Activated gamma-delta T cell (primary cell): ENCODE results near the gene S1PR4.
"Not testable (repeated sequence)": the region's sequence is repeated elsewhere in the genome, so short reads cannot be mapped to it uniquely, and the experiment has no call there.

Source experiments
- DNase-seq: peaks from one replicate; lab custom pipeline; 2025; lab: John Stamatoyannopoulos, UW

The S1PR4 gene

DNA sequence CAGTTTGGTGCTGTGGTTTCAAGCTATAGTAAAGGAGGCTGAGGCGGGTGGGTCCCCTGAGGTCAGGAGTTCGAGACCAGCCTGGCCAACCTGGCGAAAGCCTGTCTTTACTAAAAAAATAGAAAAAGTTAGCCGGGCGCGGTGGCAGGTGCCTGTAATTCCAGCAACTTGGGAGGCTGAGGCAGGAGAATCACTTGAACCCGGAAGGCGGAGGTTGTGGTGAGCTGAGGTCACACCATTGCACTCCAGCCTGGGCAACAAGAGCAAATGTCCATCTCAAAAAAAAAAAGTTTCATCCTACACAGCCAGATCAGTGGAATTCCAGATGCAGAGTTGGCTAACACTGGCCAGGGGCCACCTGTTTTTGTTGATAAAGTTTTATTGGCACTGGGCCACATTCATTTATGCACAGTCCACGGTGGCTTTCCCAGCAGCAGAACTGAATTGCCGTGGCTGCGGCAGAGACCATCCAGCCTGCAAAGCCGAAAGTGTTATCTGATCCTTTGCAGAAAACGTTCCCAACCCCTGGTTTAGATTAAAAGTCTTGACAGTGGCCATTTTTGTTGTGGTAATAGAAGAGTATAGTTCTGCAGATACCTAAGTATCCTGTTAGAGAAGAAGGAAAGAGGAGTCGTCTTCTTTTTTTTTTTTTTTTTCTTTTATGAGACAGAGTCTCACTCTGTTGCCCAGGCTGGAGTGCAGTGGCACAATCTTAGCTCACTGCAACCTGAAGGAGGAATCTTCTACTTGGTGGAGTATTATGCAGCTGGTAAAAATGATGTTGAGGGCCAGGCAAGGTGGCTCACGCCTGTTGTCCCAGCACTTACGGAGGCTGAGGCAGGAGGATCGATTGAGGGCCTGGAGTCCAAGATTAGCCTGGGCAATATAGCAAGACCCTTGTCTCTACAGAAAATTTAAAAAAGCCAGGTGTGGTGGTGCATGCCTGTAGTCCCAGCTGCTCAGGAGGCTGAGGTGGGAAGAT is 15.8 kb downstream of the S1PR4 start:
- DNase-seq: no peak

DNA sequence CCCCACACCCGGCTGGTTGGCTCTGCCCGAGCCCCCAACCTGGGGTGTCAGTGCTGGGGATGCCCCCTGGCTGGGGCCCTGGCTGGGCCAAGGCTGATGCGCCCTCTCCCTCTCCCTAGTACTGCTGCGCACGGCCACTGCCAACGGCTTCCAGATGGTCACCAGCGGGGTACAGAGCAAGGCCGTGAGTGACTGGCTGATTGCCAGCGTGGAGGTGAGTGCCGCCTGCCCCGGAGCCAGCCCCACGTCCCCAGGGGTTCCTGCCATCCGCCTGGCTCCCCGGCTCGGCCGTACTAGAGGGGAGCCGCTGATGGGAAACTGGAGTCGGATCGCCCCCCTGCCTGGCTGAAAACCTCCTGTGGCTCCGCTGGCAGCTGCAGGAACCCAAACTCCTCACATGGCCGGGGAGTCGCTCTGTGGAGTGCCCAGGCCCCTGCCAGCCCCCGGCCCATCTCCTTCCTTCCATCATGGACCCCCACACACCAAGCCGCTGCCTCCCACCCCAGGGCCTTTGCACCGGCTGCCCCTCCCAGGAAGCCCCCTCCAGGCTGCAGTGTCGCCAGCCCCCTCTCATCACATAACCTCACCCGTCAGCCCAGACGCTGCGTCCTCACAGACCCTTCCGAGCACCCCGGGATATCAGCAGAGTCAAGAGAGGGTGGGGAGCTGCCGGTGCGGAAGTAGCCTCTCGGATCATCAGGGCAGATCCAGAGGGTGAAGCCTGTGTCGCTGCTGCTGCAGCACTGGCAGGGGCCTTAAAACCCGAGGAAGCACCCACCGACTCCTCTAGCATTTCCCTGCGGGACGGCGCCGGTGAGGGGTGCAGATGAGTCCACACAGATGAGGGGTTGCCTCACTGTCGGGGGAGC is 17.7 kb downstream of the S1PR4 start:
- no peak for DNase-seq

DNA sequence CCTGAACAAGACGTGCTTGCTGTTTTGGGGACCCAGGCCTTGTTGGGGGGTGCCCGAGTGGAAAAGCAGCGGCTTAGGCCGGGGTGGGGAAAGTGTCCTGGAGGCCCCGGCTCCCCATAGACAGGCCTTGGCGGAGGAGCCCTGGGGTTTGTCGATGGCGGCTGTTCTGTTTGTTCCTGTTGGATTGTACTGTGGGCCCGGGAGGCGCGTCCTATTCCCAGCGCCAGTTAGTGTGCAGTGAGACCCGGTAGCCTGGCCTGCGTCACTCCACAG is 18.3 kb downstream of the S1PR4 start:
- DNase-seq: no peak

DNA sequence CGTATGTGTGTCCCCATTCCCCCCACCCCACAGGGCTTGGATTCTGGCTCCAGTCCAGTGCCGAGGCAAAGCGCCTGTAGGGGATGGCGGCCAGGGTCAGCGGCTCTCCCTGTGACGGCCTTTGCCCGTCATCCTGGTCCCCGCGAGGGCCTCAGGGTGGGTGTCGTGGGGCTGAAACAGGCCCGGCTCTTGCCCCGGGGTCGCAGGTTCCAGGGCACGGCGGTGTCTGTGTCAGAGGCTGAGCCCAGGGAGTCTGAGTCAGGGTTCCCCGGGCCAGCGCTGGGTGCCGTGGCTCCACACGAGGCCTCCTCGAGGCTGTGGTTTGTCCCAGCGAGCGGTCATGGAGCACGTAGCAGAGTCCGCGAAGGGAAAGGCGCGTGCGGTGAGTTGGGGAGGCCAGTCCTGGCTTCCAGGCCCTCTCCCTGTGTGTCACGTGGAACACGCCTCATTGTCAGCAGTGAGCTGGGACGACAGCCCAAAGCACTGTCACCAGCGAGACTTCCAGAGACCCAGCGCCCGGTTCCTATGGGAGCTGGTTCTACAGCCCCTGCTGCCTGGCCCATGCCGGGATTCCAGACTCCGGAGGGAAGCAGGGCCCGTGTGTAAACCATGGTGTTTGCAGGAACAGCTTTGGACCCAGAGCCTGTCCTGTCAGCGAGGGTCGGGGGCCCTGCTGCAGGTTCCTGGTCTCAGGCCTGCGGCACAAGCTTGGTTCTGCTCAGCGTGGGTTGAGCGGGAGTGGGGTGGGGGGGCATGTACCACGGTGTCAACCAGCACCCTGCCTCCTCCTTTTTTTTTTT is 20.5 kb downstream of the S1PR4 start:
- DNase-seq: no peak

DNA sequence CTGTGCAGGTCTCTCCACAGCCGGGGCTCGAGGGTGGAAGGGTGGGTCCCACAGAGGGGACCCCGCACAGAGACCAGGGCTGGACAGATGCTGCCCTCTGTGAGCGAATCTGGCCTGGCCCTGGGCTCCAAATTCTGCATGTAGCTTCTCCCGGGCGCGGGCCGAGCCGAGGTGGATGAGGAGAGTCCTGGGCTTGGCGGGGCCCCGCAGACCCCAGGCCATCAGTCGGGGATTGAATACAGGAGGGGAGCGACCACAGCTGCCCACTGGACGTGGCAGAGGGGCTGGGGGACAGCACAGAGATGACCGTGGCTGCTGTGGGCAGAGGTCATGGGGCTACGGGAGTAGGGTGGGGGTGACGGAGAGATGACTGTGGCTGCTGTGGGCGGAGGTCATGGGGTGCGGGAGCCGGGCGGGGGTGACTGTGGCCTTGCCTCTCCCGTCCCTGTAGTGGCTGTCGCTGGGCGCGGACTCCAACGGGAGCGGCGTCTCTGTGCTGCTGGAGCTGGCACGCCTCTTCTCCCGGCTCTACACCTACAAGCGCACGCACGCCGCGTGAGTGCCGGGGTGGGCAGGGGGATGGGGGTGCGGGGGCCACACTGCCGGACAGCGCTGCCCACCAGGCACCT is 22.6 kb downstream of the S1PR4 start:
- DNase-seq: no peak

DNA sequence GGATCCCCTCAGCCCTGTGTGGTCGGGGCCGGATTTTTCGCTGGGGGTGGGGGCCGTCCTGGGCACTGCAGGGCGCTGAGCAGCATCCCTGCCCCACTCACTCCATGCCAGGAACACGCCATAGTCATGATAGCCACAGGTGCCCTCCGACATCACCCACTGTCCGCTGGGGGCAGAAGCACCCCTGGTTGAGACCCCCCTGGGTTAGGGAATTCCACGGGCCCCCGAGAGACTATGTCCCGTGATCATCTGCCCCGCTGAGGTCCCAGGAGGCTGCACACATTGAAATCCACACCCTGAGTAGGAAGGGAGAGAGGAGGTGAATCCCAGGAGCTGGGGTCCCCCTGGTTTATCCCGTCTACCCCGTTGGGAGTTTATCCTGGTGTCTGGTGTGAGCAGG is 23.3 kb downstream of the S1PR4 start:
- DNase-seq: no peak

DNA sequence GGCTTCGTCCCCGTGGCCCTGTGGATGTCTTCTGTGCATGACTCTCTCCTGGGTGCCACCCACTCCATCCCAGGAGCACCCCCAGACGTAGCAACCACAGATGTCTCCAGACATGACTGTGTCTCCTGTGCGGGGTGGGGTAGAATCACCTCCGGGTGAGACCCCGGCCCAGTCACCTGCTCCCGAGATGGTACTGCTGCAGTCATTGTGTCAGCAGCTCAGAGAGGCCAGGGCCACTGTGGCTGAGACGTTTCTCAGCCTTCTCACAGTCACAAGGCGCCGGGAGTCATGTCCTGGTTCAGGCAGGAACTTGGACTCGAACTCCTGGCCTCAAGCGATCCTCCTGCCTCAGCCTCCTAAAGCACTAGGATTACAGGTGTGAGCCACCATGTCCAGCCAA is 23.8 kb downstream of the S1PR4 start:
- no peak for DNase-seq

DNA sequence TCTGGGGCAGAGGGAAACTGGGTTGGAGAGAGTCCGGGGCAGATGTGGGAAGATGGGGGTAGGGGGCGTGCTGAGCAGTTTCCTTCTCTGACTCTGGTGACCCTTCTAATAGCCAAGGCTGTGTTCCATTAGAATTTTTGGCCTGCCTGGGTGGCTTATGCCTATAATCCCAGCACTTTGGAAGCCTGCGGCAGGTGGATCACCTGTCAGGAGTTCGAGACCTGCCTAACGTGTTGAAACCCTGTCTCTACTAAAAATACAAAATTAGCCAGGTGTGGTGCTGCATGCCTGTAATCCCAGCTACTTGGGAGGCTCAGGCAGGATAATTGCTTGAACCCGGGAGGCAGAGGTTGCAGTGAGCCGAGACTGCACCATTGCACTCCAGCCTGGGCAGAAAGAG is 24.3 kb downstream of the S1PR4 start:
- DNase-seq: not testable (repeated sequence)

DNA sequence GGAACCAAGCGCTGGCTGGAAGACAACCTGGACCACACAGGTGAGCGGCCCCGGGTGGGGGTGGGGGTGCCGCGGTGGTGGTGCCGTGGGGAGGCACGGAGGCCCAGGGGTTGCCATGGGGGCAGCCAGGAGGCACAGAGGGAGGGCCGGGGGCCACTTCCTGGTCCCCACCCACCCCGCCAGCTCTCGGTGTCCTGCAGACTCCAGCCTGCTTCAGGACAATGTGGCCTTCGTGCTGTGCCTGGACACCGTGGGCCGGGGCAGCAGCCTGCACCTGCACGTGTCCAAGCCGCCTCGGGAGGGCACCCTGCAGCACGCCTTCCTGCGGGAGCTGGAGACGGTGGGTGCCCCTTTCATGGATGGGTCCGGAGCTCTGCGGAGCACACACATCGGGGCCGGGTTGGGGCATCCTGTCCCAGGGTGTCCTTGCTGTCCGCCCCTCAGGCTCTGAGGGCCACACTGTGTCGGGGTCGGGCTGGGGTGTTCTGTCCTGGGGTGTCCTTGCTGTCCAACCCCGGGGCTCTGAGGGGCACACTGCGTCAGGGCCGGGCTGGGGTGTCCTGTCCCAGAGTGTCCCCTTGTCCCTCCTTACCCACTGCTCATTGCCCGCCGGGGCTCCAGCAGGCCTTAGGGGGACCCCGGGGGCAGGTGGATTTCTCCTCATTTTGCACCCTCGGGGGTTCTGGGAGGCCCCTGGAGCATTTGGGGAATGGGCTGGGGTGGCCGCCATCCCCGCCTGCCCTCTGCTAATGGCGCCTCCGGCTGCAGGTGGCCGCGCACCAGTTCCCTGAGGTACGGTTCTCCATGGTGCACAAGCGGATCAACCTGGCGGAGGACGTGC is 25.5 kb downstream of the S1PR4 start:
- no peak for DNase-seq

DNA sequence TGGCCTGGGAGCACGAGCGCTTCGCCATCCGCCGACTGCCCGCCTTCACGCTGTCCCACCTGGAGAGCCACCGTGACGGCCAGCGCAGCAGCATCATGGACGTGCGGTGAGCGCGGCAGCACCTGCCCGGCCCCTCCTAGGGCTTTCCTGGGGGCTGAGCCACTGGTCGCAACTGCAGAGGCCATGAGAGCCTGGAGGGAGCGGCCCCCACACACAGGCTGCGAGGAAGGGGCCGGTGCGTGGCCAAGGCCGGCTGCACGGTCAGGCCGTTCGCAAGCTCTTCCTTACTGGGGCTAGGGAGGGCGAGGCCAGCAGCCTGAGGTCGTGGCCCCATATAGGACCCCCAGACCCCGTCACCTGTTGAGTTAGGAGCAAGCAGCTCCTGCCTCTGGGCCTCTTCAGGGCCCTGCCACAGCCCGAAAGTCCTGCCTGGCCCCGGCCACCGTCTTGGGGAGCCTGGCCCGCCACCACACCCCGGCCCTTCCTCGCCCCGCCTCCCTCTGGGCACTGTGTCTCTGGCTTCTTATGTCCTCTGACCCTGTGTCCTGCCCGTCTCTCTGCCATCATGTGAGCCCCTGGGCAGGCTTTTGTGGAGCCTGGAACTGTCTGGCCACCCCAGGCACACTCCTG is 26.2 kb downstream of the S1PR4 start:
- DNase-seq: no peak

DNA sequence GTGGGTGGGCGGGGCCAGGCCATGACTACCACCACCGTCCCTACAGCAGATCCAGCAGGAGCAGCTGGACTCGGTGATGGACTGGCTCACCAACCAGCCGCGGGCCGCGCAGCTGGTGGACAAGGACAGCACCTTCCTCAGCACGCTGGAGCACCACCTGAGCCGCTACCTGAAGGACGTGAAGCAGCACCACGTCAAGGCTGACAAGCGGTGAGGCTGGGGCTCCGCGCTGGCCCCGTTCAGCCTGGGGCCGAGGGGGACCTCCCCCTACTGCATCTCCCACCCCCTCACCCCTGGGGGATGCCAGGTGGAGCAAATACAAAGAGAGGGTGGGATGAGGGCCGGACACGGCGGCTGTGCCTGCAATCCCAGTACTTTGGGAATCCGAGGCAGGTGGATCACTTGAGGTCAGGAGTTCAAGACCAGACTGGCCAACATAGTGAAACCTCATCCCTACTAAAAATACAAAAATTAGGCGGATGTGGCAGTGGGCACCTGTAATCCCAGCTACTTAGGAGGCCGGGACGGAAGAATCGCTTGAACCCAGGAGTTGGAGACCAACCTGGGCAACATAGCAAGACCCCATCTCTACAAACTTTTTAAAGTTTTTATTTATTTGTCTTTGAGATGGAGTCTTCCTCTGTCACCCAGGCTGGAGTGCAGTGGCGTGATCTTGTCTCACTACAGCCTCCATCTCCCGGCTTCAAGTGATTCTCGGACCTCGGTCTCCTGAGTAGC is 27.8 kb downstream of the S1PR4 start:
- DNase-seq: no peak

DNA sequence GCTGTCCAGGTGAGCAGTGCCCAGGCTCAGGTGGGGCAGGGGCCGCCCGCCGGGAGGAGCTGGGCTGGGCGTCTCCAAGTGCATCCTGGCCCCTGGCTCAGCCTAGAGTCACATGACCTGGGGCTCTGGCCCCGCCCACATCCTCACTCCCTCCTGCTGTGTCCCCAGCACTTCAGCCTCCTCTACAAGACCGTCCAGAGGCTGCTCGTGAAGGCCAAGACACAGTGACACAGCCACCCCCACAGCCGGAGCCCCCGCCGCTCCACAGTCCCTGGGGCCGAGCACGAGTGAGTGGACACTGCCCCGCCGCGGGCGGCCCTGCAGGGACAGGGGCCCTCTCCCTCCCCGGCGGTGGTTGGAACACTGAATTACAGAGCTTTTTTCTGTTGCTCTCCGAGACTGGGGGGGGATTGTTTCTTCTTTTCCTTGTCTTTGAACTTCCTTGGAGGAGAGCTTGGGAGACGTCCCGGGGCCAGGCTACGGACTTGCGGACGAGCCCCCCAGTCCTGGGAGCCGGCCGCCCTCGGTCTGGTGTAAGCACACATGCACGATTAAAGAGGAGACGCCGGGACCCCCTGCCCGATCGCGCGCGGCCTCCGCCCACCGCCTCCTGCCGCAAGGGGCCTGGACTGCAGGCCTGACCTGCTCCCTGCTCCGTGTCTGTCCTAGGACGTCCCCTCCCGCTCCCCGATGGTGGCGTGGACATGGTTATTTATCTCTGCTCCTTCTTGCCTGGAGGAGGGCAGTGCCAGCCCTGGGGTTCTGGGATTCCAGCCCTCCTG is 29.1 kb downstream of the S1PR4 start:
- no peak for DNase-seq

DNA sequence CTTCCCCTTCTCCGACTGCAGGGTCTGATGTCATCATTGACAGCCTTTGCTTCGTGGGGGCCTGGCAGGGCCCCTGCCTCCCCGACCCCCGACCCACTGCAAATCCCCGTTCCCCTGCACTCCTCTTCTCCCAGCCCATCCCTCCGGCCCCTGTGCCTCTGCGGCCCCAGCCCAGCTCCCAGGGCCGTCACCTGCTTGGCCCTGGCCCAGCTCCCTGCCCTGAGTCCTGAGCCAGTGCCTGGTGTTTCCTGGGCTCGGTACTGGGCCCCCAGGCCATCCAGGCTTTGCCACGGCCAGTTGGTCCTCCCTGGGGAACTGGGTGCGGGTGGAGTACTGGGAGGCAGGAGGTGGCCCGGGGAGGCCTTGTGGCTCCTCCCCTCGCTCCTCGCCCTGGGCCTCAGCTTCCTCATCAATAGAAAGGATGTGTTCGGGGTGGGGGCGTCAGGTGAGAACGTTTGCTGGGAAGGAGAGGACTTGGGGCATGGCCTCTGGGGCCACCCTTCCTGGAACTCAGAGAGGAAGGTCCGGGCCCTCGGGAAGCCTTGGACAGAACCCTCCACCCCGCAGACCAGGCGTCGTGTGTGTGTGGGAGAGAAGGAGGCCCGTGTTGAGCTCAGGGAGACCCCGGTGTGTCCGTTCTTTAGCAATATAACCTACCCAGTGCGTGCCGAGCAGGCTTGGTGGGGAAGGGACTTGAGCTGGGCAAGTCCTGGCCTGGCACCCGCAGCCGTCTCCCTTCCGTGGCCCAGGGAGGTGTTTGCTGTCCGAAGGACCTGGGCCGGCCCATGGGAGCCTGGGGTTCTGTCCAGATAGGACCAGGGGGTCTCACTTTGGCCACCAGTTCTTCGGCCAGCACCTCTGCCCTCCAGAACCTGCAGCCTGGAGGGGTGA is 30.0 kb downstream of the S1PR4 start:
- DNase-seq: no peak

DNA sequence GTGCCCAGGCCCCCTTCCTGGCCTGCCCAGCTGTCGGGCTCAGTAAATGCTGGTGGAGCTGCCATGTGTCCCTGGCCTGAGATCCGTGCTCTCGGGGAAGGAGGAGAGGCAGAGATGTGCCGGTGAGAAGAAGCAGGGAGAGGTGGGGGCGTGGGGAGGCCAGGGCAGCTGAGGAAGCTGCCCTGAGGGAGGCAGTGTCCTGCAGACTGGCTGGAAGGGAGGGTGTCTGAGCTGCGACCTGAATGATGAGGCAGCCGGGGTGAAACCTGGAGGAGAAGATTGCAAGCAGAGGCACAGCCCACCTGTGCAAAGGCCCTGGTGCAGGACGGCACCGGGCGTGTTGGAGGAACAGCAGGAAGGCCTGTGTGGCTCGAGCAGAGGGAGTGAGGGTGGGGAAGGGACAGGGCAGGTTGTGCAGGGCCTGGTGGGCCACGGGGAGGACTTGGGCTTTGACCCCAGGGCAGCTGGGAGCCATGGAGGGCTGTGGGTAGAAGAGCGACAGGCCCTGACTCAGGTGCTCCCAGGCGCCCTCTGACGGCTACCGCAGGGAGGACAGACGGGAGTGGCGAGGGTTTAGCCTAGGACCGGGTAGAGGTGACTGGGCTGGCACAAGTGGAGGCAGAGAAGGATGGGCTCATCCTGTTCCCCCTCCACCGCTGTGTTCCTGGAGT is 31.9 kb downstream of the S1PR4 start:
- no peak for DNase-seq

DNA sequence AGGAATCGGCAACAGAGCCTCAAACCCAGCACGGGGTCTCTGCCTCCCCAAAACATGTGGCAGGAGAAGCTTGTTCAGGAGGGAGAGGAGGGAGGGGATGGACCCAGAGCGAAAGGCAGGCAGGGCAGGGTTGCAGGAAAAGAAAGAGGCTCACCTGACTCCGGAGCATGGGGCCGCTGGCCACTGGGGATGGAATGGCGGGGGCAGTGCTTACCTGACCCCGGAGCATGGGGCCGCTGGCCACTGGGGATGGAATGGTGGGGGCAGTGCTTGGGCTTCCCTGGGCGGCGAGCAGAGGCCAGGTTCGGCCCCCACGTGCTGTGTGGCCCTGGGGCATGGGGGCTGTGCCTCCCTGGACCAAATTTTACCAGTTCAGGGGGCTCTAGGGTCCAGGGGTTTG is 32.6 kb downstream of the S1PR4 start:
- DNase-seq: no peak

DNA sequence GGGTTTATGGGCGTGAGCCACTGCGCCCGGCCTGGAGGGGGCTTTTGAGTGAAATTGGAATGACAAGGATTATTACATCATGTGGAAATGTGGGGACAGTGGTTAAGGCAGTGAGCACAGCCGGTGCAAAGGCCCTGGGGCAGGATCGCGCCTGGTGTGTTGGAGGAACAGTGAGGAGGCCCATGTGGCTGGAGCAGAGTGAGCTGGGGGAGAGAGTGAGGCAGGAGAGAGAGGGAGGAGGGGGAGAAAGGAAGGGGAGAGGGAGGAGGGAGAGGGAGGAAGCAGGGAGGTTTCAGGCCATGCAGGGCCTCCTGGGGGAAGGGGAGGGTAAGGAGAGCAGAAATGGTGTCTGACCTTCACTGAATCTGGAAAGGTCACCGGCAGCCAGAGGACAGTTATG is 34.6 kb downstream of the S1PR4 start:
- DNase-seq: no peak

DNA sequence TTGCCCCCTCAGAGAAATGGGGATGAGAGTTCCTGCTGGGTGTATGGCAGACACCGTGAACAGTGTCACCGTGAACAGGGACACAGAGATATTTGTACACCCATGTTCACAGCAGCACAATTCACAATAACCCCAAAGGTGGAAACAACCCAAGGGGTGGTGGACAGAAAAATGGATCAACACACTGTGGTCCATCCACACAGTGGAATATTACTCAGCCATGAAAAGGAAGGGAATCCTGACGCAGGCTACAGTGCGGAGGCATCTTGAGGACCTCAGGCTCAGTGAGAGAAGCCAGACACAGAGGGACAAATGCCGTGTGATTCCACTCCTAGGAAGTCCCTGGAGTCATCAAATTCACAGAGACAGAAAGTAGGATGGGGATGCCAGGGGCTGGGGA is 38.3 kb downstream of the S1PR4 start:
- DNase-seq: no peak
